Keratinocyte (primary cell): ENCODE data around the gene PLA2G4D. TPM values are rescaled to one million over a fixed set of nuclear protein-coding genes. Genes with fewer than 3 reads are reported as not detected.

ENCODE experiments used
- DNase-seq: peaks from one replicate; pipeline ENCODE4 v3.0.0-alpha.2; 2011; ENCODE audit warnings: low read depth, missing footprints, low spot score
- FAIRE-seq: peaks from 2 replicates; lab custom pipeline; 2011; peaks lifted over from hg19 to GRCh38; lab: Jason Lieb, UNC
- H2AFZ ChIP-seq: 2 replicates; pipeline ENCODE4 v1.6.0; 2012; ENCODE audit warnings: low read length, control low read depth, inconsistent platforms; ENCODE audit not compliant: control insufficient read depth
- H3K27ac ChIP-seq: 2 replicates; pipeline ENCODE4 v1.5.1; 2011; ENCODE audit warnings: low read length; ENCODE audit not compliant: control insufficient read depth, insufficient read depth
- H3K27me3 ChIP-seq: 3 replicates; pipeline ENCODE4 v1.6.0; 2011; ENCODE audit warnings: low read length; ENCODE audit not compliant: control insufficient read depth, insufficient read depth; ENCODE audit errors: extremely low read depth
- H3K36me3 ChIP-seq, 2 experiments: 2 replicates in 1 of 2; 3 replicates in 1 of 2; pipeline ENCODE4 v1.5.1; 2011; ENCODE audit warnings: low read length in 2 of 2, mild to moderate bottlenecking in 1 of 2; ENCODE audit not compliant: control insufficient read depth in 2 of 2, insufficient read depth in 2 of 2; ENCODE audit errors: extremely low read depth in 1 of 2
- H3K4me1 ChIP-seq: 3 replicates; pipeline ENCODE4 v1.5.1; 2011; ENCODE audit warnings: low read length; ENCODE audit not compliant: control insufficient read depth, insufficient read depth; ENCODE audit errors: extremely low read depth
- H3K4me2 ChIP-seq: 3 replicates; pipeline ENCODE4 v1.6.0; 2011; ENCODE audit warnings: low read depth, low read length; ENCODE audit not compliant: control insufficient read depth, insufficient read depth; ENCODE audit errors: extremely low read depth
- H3K4me3 ChIP-seq, 3 experiments: fragments of 200-600 bp in 1 of 3; sonication (generic) in 1 of 3; 2 replicates in 2 of 3; 3 replicates in 1 of 3; pipeline ENCODE4 v1.5.1; 2011 to 2016; ENCODE audit warnings: low read length in 3 of 3, mild to moderate bottlenecking in 3 of 3, control low read depth in 2 of 3, inconsistent platforms in 1 of 3, low read depth in 1 of 3, mixed read lengths in 1 of 3, mixed run types in 1 of 3, moderate library complexity in 1 of 3; ENCODE audit not compliant: control insufficient read depth in 2 of 3, insufficient read depth in 2 of 3; ENCODE audit errors: extremely low read depth in 1 of 3
- H3K79me2 ChIP-seq: 2 replicates; pipeline ENCODE4 v1.6.0; 2012; ENCODE audit warnings: low read length; ENCODE audit not compliant: control insufficient read depth, insufficient read depth
- H3K9ac ChIP-seq: 3 replicates; pipeline ENCODE4 v1.6.0; 2011; ENCODE audit warnings: low read length; ENCODE audit not compliant: control insufficient read depth, insufficient read depth; ENCODE audit errors: extremely low read depth
- H3K9me1 ChIP-seq: 3 replicates; pipeline ENCODE4 v1.6.0; 2011; ENCODE audit warnings: low read length; ENCODE audit not compliant: control insufficient read depth, insufficient read depth; ENCODE audit errors: extremely low read depth
- H3K9me3 ChIP-seq: 2 replicates; pipeline ENCODE4 v1.5.1; 2012; ENCODE audit warnings: low read depth, low read length; ENCODE audit not compliant: control insufficient read depth
- H4K20me1 ChIP-seq: 3 replicates; pipeline ENCODE4 v1.6.0; 2011; ENCODE audit warnings: low read length; ENCODE audit not compliant: control insufficient read depth, insufficient read depth; ENCODE audit errors: extremely low read depth
- EZH2 ChIP-seq: IDR thresholded peaks from one replicate; pipeline ENCODE4 v1.6.1; 2012; ENCODE audit warnings: inconsistent platforms, mild to moderate bottlenecking, low read length, moderate library complexity
- dilution Hi-C: fragments of 300-500 bp; cut with MboI; formaldehyde crosslinking; loops from one replicate; pipeline ENCODE4 v1.7.0; 2020; ENCODE audit warnings: low sequenced_read_pairs; ENCODE audit not compliant: extremely low pct_ligation_motif_present
- polyA plus RNA-seq, 5 experiments: library from polyadenylated mRNA; depleted of rRNA in 3 of 5; stranded (reverse) in 3 of 5; stranded (forward) in 1 of 5; unstranded in 1 of 5; fragments of >200 nt; gene quantifications; 1 replicate in 1 of 5; 2 replicates in 3 of 5; 3 replicates in 1 of 5; pipeline versions ENCODE4 v1.2.1 to v1.2.3, GENCODE V29; 2011 to 2012; ENCODE audit warnings: missing spikeins in 2 of 5, low read depth in 1 of 5, low replicate concordance in 1 of 5
- TF ChIP-seq, protein P1 (sequence below), 3 experiments: IDR thresholded peaks in 1 of 3; conservative IDR thresholded peaks in 1 of 3; optimal IDR thresholded peaks in 1 of 3; 2 replicates in 2 of 3; 3 replicates in 1 of 3; pipeline versions ENCODE3 to v1.5.1; 2011; ENCODE audit warnings: low read length in 3 of 3, mild to moderate bottlenecking in 3 of 3, moderate library complexity in 2 of 3, control low read depth in 1 of 3, inconsistent platforms in 1 of 3; ENCODE audit not compliant: insufficient read depth in 2 of 3; ENCODE audit errors: extremely low read depth in 1 of 3

The PLA2G4D gene
- polyA plus RNA-seq, 1 donor (not counting 4 experiments of a cell fraction or from before 2014, with no cell fraction given) = 0.69 TPM

DNA sequence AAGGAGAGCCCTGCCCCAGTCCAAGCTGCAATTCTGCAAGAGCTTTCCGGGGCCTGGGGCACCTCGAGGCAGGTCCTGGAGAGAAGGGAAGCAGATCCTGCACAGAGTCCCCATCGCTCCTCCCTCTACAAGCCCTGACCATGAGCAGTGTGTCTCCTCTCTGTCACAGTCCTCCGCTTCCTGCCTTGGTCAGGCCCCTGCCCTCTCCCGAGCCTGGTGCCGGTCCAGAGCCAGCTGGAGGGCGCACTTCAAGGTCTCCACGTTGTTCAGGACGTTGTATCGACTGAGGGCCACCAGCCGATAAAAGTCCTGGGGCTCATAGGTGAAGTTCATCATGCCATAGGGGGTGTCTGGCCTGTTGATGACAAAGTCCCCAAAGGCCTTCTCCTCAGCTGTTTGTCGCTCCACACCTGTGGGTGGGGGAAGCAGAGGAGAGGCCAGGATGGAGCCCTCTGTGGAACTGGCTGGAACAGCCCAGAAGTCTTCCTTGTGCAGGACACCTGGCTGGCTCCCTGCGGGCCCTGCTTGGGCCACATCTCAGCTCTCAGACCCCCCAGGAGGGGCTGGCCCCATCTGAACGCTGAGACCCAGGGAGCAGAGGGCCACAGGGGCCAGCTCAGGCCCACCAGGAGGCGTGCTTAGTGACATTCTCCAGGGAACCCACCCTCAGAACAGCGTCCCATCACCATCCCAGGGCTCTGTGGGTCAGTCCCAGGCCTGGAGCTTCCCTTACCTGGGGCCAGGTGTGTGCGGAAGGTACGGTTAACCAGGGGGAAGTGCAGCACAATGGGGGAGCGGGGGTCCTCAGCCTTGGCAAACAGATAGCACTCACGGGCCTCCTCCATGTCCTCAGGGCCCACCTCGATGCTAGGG is 47.7 kb upstream of the PLA2G4D start:
- H3K9me1 ChIP-seq = no peaks in the 10 kb centered on the region
- peaks cover 6% of the 10 kb centered on the region for H3K4me1 ChIP-seq
- no peak overlapping the region for H3K9ac ChIP-seq
- no peaks in the 10 kb centered on the region for H3K79me2 ChIP-seq
- H3K27ac ChIP-seq = no peak overlapping the region
- no peak overlapping the region for H3K4me3 ChIP-seq
- TF ChIP-seq, protein P1, sequence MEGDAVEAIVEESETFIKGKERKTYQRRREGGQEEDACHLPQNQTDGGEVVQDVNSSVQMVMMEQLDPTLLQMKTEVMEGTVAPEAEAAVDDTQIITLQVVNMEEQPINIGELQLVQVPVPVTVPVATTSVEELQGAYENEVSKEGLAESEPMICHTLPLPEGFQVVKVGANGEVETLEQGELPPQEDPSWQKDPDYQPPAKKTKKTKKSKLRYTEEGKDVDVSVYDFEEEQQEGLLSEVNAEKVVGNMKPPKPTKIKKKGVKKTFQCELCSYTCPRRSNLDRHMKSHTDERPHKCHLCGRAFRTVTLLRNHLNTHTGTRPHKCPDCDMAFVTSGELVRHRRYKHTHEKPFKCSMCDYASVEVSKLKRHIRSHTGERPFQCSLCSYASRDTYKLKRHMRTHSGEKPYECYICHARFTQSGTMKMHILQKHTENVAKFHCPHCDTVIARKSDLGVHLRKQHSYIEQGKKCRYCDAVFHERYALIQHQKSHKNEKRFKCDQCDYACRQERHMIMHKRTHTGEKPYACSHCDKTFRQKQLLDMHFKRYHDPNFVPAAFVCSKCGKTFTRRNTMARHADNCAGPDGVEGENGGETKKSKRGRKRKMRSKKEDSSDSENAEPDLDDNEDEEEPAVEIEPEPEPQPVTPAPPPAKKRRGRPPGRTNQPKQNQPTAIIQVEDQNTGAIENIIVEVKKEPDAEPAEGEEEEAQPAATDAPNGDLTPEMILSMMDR (optimal IDR thresholded peaks at IDR 0.05 in 1 of 3, IDR thresholded peaks at IDR 0.05 in 1 of 3, conservative IDR thresholded peaks at IDR 0.05 in 1 of 3; ENCODE audit: extremely low read depth in 1 of 3, insufficient read depth in 2 of 3, low read length in 3 of 3) = no peak
- no peak for TF ChIP-seq EZH2
- no peak for FAIRE-seq
- H4K20me1 ChIP-seq = no peaks in the 10 kb centered on the region
- DNase-seq = no peak
- H3K27me3 ChIP-seq = no peaks in the 10 kb centered on the region
- no peak overlapping the region for H2AFZ ChIP-seq
- H3K36me3 ChIP-seq = no peaks in the 10 kb centered on the region
- H3K4me2 ChIP-seq = no peak overlapping the region
- dilution Hi-C loops = no loop called here
- H3K9me3 ChIP-seq = no peaks in the 10 kb centered on the region

DNA sequence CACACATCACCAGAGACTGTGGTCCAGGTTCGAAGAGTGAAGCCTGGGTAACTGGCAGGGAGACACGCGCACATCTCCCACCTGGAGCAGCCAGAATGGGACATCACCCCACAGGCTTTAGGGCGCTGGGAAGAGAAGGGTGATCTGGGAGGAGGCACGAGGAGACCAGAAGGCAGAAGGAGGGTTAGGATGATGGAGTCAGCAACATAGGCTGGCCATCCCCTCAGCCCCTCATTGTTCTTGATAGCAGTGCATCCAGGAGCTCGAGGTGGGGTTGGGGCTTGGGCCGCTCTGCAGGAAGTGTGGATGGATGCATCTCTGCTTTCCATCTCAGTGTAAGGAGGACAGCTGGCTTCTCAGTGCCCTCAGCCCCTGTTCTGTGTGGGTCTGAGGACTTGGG is 46.9 kb upstream of the PLA2G4D start:
- Histone ChIP-seq H3K9me3 (no peaks in the 10 kb centered on the region), H3K36me3 (no peaks in the 10 kb centered on the region), H4K20me1 (no peaks in the 10 kb centered on the region), H3K9ac (no peak overlapping the region), H3K27ac (no peak overlapping the region), H3K4me3 (no peak overlapping the region), H3K79me2 (no peaks in the 10 kb centered on the region), H2AFZ (no peak overlapping the region), H3K4me1 (no peaks in the 10 kb centered on the region), H3K27me3 (no peaks in the 10 kb centered on the region), H3K4me2 (no peak overlapping the region), H3K9me1 (no peaks in the 10 kb centered on the region)
- FAIRE-seq (no peak), DNase-seq (no peak)
- TF ChIP-seq EZH2 = no peak
- TF ChIP-seq, protein P1 (optimal IDR thresholded peaks at IDR 0.05 in 1 of 3, IDR thresholded peaks at IDR 0.05 in 1 of 3, conservative IDR thresholded peaks at IDR 0.05 in 1 of 3; ENCODE audit: extremely low read depth in 1 of 3, insufficient read depth in 2 of 3, low read length in 3 of 3) = no peak
- dilution Hi-C loops = no loop called here
